Measurements from ENCODE around the gene GEMIN5. TPM values are rescaled to one million over a fixed set of nuclear protein-coding genes. Genes with fewer than 3 reads are reported as not detected.

The GEMIN5 gene
- total RNA-seq, 1 donor from 2014 or later: 13.7 TPM

DNA sequence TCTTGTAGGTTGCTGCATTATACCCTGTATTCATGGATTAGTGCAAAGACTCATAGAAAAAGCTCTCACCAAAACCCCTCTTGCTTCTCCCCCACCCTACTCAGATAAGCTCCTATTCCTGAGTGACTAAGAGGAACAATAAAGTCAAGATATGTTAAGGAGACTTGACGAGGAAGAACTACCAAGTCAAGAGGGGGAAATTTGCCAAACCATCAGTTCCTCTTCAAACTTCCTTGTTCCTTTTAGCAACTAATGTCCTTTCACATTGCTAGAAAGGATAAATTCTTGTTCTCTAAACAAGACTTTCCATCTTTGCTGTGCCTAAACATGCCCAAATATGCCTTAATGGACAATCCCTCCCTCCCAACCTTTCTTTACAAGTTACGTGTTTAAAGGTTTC, 52.6 kb downstream of the GEMIN5 start:
- no peak for DNase-seq (ENCODE audit: extremely low read depth, low read depth, low spot score)

DNA sequence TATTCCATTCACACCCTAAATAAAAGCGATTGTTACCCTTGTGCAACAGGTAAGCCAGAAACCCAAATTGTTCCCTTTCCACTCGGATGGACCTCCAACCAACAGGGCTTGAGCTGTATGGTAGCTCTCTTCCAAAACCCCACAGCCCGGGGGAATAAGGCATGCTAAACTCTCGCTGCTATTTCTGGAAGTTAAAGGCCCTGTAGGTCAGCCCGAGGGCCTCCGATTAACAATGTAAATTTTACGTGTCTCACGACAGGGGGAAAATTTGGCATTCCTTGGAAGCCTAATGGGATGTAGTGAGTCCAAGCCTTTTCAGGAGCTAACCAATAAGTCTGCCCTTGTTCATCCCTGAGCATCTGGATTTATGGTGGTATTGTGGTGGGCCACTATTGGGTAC, 53.6 kb downstream of the GEMIN5 start:
- no peak for DNase-seq (ENCODE audit: extremely low read depth, low read depth, low spot score)

DNA sequence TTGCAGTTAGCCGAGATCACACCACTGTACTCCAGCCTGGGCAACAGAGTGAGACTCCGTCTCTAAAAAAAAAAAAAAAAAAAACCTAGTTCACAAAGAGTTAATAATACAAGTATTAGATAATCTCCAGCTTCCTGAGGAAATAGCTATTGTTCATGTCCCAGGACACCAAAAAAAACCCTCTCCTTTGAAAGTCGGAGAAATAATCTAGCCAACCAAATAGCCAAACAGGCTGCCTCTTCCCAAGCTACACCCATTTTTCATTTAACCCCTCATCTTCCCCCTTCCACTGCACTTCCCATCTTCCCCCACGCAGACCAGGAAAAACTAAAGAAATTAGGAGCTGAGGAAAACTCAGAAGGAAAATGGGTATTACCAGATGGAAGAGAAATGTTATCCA, 56.0 kb downstream of the GEMIN5 start:
- DNase-seq (ENCODE audit: extremely low read depth, low read depth, low spot score): no peak

DNA sequence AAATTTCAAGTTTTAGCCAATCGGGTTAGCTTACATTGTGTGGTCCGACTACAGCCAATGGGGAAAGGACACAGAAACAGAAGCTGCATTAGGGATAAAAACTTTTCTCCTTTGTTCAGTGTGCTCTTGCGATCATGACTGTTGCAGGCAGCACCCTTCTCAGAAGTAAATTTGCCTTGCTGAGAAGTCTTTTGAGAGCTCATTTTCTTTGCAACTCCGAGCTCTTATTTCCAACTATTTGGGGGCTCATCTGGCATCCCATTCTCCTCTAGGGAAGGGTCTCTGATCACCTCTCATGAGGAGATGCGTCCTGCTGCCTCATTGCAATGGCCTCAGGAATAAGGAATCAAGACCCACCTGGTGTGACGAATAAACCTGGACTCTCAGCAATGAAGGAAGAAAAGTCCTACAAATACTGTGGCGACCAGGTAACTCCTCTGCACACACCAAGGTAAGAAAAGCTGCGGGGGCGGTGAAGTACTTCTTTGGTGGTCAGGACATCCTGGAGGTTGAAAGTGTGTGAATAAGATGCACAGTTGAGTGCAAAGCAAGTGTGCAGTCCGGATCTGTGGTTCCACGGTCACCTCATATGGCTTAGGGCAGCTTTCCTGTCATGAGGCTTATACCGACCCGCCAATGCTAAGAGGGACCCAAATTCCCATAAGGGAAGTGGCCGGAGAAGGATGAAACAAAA, 59.2 kb downstream of the GEMIN5 start:
- DNase-seq (ENCODE audit: extremely low read depth, low read depth, low spot score): no peak

DNA sequence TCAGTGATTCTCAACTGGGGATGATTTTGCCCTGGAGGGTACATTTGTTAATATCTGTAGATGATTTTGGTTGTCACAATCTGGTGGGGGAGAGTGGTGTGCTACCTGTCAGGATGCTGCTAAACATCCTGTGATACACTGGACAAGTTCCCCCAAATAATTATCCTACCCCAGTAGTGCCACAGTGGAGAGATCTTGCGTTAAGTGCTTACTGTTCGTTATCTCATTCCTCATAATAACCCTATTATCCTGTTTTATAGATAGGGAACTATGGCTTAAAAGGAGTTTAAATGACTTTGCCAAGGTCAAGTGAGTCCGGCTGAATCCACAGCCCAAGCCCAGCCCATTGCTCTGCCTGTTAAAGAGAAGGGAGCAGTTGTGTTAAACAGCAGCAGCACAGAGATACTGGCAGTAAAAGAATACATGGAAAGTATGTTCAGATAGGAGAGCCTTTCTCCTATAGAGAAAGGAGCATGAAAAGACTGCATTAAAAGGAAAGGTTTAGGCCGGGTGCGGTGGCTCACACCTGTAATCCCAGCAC, 64.2 kb downstream of the GEMIN5 start:
- no peak for DNase-seq (ENCODE audit: extremely low read depth, low read depth, low spot score)

DNA sequence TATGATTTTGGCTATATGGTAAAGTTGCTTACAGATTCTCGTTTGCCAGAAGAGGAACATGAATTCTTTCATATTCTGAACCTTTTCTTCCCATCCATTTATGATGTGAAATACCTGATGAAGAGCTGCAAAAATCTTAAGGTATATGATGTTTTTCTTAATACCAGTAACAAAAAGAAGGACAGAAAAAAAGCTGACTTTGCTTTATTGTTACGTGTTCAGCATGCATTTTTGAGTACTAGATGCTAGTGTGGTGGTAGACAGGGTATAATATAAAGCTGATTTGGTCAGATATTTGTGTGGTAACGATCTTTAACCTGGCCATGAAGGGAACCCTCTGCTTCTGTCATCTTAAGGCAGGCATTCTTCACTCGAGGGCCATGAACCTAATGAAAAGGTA, 66.3 kb downstream of the GEMIN5 start:
- no peak for DNase-seq (ENCODE audit: extremely low read depth, low read depth, low spot score)

DNA sequence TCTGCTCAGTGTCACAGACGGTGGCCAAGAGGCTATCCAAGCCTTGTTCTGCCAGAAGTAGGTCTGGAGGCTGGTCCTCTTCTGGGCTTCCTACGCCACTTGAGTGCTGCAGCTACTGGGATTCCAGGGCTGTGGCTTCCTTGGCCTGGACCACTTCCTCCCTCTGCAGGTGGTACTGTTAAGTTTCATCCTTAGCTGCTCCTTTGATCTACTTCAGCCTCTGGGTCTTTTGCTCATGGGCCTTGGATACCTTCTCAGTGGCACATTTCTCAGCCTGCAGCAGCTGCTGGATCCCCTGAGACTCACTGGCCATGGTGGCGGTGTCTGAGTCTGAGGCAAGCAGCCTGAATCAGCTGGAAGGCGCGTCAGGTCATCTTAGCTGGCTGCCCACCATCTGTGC, 69.3 kb downstream of the GEMIN5 start:
- no peak for DNase-seq (ENCODE audit: extremely low read depth, low read depth, low spot score)

DNA sequence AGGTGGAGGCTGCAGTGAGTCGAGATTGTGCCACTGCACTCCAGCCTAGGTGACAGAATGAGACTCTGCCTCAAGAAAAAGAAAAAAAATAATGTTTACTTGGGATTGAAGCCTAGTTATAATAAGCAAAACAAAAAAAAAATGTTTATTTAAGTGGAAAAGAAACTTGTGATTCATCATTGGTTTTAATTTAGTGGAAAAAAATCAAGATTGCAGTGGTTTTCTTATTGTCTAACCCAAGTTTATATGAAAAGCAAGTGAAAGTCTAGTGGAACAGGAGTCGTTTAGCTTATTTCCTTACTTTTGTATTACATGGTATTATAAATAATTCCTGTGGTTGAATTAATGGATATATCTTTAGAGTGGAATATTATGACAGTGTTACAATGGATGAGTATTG, 71.2 kb downstream of the GEMIN5 start:
- DNase-seq (ENCODE audit: extremely low read depth, low read depth, low spot score): no peak

DNA sequence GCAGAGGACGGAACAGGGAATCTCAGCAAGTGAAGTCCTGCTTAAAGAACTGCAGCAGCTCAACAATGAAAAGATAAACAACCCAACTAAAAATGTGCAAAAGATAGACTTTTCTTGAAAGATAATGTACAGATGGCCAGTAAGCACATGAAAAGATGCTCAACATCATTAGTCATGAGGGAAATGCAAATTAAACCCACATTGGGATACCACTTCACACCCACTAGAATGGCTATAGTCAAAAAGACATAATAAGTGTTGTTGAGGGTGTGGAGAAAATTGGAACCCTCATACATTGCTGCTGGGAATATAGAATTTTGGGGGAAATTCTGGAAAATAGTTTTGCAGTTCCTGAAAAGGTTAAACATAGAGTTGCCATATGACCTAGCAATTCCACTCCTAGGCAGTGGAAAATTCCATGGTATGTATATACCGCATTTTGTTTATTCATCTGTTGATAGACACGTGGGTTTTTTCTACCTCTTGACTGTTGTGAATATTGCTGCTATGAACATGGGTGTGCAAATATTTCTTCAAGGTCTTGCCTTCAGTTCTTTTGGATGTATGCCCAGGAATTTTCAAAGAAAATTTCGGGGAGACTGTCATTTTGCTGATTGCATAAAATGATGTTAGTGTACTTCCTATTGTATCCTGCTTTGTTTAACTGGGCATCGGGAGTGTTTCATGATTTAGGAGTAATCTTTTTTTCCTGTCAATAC, 72.4 kb downstream of the GEMIN5 start:
- DNase-seq (ENCODE audit: extremely low read depth, low read depth, low spot score): no peak

DNA sequence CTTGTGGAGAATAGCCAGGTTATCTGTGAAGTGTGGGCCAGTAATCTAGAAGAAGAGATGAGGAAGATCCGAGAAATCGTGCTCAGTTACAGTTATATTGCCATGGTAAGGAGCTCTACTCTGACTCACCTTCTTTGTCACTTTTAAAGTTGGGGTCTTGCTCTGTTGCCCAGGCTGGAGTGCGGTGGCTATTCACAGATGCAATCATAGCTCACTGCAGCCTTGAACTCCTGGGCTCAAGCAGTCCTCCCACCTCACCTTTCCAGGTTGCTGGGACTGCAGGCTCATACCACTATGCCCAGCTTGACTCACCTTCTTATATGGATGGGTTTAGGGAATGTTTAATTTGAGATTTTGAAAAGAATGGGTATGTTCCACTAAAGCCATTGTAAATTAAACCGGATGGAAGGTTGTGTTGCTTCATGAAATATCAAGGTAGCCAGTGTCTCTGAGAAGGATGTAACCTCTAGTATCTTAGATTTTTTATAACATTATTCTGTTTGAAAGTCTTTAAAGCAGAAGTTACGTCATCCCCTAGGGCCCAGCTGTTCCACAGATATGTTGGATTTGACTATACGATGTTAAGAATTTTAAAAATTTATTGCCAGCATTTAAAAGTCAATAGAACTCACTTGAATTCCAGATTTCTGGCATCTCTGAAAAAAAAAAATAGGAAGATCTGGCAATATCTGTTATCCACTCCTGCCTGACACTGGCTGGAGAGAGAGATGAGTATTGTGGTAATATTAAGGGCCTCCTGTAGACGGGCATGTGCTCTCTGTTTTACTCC, 74.5 kb downstream of the GEMIN5 start:
- DNase-seq (ENCODE audit: extremely low read depth, low read depth, low spot score): no peak

DNA sequence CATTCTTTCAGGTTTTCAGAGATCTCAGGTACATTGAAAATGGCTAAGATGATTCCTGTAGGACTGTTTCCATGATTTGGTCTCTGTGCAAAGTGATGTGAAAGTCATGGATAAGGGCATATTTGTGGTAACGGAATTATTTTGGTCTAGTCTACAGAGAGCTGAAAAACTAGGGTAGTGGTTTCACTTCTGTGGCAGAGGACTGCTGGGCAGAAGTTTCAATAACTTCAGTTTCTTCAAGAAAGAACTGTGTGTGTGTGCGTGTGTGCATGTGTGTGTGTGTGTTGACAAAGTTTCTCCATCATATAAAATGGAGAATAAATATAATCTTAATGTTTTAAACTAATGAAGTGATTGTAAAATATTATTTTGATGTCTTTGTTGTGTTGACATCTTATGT, 75.2 kb downstream of the GEMIN5 start:
- DNase-seq (ENCODE audit: extremely low read depth, low read depth, low spot score): no peak

DNA sequence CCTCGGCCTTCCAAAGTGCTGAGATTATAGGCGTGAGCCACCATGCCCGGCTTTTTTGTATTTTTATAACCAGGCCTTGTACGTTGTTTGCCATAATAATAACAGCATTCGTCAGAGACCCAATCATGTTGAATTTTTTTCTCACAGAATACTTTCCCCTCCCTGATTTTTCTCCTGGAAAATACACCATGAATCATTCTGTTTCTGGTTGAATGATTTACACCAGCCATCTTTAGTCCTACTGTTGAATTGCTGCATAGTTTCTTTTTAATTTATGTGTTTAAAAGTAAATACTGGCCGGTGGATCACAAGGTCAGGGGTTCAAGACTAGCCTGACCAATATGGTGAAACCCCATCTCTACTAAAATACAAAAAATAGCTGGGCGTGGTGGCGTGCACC, 76.1 kb downstream of the GEMIN5 start:
- DNase-seq (ENCODE audit: extremely low read depth, low read depth, low spot score): no peak

DNA sequence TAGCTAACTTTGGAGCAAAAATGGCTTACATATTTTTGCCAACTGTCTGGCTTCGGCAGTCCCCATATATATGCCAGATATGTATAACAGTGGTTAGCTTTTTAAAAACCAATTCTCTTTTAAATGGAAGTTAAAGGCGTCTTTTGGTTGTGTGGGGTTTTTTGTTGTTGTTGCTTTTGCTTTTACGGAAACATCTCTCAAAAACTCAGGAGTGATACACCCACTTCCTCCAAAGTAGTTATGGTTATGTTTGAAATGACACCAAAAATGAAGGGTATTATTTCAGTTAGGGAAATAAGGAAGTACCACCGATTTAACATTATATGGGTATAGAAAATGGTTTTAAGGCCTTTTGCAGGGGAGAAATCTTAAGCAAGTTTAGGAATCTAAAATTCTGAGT, 77.2 kb downstream of the GEMIN5 start:
- no peak for DNase-seq (ENCODE audit: extremely low read depth, low read depth, low spot score)

DNA sequence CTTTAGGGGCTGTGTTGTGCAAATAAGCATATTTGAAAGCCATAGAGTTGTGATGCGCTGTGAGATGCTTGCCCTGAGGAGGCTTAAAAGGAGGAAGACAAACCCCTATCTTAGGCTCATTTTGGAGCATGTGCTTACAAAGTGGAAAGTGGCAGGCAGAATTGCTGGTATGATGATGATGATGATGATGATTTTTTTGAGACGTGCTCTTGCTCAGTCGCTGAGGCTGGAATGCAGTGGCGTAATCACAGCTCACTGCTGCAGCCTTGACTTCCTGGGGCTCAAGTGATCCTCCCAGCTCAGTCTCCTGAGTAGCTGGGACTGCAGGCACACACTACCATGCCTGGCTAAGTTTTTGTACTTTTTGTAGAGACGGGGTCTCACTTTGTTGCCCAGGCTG, 77.9 kb downstream of the GEMIN5 start:
- no peak for DNase-seq (ENCODE audit: extremely low read depth, low read depth, low spot score)

DNA sequence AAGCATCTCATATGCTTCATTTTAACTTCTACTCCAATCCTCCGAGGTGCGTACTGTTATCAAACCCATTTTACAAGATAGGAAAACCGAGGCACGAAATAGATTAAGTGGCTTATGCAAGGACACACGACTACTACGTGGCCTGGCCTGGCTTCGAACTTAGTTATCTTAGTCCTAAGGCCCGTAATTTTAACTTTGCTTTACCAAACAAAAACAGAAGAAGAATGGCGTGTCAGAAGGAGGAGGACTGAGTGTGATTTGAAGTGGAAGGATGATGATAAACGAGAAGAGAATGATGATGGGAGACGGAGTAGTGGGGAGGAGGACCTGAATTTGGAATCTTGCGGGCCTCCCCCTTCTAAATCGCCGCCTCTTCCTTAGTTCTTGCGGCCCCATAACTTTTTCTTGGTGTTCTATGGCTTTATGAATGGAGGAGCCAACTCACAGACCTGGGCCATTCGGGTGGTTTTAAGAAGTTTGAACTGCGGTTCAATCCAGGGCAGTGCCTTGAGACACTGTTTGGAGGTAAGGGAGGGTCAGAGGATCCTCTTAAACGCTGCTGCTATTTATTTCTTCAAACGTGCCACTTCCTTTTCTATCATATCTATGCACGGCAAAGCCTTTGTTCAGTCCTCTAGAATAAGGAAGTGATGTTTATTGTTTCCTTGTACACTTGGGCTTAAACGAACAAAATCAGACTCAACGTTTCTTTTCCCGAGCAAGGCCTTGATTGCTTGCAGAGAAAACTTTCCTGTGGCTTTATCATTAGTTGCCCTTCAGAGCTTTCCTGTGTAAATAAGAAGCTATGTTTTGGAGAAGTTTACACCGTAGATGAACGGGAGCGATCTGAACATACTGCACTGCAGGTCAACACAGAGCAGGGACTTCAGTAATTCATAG, 78.8 kb downstream of the GEMIN5 start:
- DNase-seq (ENCODE audit: extremely low read depth, low read depth, low spot score): no peak

DNA sequence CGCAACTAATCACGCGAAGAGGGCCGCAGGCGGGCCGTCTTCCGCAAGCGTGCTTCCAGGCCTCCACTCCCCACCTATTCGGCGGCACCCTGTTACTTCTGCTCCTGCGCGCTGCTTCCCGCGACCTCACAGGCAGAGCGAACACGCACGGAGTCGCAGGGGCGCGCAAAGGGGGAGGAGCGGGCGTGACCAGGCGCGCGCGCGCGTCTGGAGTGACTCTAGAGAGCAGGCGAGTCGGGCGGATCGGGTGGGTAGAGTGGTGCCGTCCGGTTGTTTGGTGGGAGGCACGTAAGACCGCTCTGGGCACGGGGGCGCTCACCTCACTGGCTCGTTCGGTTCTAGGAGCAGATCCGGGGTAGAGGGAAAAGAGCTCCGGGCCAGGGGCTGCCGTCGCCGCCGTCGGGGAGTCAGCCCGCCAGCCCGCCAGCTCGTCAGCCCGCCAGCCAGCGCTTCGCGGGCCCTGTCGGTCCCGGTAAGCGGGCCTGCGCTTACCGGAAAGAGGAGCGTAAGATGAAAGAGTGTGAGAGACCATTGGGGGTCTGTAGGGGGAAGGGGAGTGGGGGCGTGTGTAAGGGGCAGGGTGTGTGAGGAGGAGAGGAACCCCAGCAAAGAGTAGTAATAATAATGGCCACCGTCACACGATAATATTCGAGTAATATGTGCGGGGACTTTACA, 79.6 kb downstream of the GEMIN5 start, which contains the start of gene CNOT8:
CNOT8 (plus strand) TSS at position 331 of the 675 bp plus-strand sequence. CDS start 4,652 bp downstream, outside the sequence.
- peak; percentile 57 for DNase-seq (ENCODE audit: extremely low read depth, low read depth, low spot score)

DNA sequence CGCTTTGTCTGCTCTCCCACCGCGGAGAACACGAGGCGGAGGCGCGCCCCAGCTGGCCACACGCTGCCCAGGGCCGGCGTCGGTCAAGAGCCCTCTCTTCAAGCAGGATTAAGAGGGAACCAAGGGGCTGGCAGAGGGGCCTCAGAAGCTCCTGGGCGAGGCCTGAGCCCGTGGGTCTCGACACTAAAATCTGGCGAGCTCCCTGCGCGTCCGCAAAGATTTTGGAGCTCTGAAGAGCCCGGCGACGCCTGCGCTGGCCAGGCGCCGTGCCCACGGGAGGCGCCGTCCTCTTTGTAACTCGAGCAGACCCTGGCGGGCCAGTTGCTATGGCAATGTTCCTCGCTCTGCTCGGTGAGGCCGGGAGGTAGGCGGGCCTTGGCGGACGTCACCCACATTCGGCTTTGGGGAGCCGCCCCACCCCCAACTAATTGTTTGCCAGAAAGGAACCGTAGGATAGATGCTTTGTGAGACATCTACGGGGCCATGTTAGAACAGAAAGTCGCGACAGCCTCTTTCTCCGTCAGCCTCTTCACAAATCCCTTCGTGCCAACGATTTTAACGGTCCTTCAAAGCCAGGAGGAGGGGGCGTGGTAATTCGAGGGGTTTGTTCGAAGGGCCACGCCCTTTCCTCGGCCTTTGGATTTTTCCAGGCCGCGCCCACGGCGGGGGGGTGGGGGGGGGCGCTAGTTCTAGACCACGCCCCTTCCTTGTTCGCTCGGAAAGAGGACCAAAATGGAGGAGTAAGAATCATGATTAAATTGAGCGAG, 80.3 kb downstream of the GEMIN5 start:
- DNase-seq (ENCODE audit: extremely low read depth, low read depth, low spot score): peak; percentile 87

DNA sequence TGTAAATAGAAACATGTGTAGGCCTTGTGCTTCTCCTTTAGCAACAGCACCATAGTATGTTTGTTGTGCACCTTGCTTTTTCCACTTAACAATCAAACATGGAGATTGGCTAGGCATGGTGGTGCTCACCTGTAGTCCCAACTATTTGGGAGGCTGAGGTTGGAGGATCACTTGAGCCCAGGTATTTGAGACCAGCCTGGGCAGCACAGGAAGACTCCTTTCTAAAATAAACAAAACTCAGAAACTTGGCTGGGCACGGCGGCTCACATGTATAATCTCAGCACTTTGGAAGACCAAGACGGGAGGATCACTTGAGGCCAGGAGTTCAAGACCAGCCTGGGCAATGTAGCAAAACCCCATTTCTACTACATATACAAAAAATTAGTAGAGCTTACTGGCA, 86.7 kb downstream of the GEMIN5 start:
- no peak for DNase-seq (ENCODE audit: extremely low read depth, low read depth, low spot score)

Data from glomerular endothelial cell (primary cell).